AG04449 (cell line): ENCODE data around the gene KLHL29.

Experiments used
- CTCF ChIA-PET: fragments of 350-600 bp; formaldehyde crosslinking; extraction: SDS; loops from one replicate; lab custom pipeline; 2021; ENCODE audit warnings: antibody characterized with exemption; lab: Yijun Ruan, JAX
- POLR2A ChIA-PET: fragments of 400-600, 350-600 bp; formaldehyde crosslinking; extraction: SDS; loops from one replicate; lab custom pipeline; 2020; ENCODE audit warnings: antibody characterized with exemption, inconsistent platforms; lab: Yijun Ruan, JAX
- DNase-seq: peaks from one replicate; pipeline ENCODE4 v3.0.0-alpha.2; 2010; ENCODE audit warnings: low read depth, low spot score
- H3K4me3 ChIP-seq: 2 replicates; pipeline ENCODE4 v1.5.1; 2011; ENCODE audit warnings: low read depth, mild to moderate bottlenecking, control low read depth, low read length
- TF ChIP-seq, protein P1 (sequence below): IDR thresholded peaks from one replicate; pipeline ENCODE4 v1.5.1; 2011; ENCODE audit warnings: mild to moderate bottlenecking, moderate library complexity, low read length, control low read depth, inconsistent platforms; ENCODE audit not compliant: insufficient read depth; ENCODE audit errors: missing control alignments

KLHL29 gene

DNA sequence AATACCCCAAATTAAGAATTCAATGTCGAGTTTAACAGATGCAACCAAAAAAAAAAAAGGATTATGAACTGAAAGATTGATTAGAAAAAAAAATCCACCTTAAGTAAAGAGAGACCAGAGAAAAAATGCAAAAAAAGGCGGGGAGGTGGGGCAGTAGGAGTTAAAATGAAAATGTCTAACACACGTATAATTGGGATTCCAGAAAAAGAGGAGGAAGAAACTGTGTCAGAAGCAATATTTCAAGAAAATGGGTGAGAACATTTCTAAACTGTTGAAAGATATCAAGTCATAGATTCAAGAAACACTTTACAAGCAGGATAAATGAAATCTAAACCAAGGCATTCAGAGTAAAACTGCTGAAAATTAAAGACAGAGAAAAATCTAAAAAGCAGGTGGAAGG lies 226.9 kb downstream of the KLHL29 start:
- no peak overlapping the region for H3K4me3 ChIP-seq
- TF ChIP-seq, protein P1, sequence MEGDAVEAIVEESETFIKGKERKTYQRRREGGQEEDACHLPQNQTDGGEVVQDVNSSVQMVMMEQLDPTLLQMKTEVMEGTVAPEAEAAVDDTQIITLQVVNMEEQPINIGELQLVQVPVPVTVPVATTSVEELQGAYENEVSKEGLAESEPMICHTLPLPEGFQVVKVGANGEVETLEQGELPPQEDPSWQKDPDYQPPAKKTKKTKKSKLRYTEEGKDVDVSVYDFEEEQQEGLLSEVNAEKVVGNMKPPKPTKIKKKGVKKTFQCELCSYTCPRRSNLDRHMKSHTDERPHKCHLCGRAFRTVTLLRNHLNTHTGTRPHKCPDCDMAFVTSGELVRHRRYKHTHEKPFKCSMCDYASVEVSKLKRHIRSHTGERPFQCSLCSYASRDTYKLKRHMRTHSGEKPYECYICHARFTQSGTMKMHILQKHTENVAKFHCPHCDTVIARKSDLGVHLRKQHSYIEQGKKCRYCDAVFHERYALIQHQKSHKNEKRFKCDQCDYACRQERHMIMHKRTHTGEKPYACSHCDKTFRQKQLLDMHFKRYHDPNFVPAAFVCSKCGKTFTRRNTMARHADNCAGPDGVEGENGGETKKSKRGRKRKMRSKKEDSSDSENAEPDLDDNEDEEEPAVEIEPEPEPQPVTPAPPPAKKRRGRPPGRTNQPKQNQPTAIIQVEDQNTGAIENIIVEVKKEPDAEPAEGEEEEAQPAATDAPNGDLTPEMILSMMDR = no peak
- DNase-seq = no peak
- POLR2A ChIA-PET = no interaction called here
- CTCF ChIA-PET = no interaction called here

DNA sequence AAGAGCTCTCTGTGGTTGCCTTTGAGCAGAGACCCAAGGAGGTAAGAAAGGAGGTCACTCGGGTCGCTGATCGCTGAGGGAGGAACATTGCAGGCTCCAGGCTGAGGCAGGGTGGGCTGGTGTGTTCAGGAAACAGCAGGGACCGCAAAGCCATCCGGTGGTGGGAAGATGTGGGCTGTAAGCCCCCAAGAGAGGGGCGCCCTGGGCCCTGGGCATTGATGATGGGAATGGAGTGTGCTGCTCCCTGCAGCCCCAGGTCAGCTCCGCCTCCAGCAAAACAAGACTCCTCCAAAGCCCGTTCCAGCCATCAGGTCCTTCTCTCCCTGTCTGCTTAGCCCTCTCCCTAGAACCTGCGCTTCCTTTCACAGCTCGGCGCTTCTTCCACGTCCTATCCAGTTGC lies 229.7 kb downstream of the KLHL29 start:
- ChIA-PET POLR2A (no interaction called here), CTCF (no interaction called here)
- TF ChIP-seq, protein P1 = no peak
- DNase-seq = no peak
- H3K4me3 ChIP-seq = no peak overlapping the region

DNA sequence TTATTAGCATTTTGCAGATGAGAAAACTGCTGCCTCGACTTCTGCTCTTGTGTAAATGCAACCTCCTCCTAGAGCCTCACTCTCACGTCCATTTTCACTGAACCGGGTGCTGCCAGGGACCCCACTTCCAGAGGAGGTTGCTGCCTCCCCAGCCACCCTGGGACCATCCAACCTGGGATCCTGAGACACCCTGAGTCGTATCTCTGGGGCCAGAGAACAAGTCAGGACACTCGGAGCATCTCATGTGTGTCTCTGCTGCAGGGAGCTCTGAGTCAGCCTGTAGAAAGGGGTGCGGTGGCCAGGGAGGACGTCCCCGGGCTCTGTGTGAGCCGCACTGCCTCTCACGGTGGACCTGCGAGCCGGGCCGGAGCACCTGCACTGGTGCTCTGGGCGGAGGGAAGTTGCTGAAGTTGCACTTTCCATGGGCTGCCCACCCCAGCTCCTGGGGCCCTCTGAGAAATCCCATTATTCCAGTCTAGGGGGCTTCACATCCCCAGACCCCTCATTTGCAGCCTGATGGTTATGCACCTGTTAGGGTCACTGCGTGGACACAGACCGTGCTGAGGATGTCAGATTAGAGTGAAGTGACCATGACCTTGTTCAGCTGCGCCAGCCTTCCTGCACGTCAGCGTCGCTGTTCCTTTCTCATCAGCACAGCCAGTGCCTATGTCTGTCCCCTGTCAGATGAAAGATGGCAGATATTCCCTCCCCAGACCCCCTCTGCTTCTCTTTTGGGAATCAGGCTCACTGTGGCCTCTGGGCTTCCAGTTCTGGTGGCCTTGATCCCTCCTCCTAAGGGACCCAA lies 230.4 kb downstream of the KLHL29 start:
- ChIA-PET CTCF (no interaction called here), POLR2A (no interaction called here)
- no peak for DNase-seq

DNA sequence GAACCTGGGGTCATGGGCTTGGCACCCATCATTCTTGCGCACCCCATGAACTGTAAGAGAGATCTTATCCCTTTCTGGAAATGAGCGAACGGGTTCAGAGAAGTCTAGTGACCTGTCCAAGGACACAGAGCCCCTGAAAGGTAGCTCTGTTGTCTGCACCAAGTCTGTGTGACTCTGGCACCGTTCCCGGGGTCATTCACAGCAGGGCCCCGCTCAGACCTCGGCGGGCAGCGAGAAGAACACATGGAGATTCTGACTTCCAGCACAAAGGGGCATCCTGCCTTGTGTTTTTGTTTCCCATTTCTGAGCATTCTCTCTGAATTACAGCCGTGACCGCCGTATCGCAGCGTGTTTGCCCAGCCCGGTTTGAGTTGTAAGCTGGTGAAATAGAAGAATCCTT lies 231.7 kb downstream of the KLHL29 start:
- no peak for DNase-seq
- TF ChIP-seq, protein P1 = no peak
- CTCF ChIA-PET = interaction anchor here (1.0 to 2.4 kb wide), 13 partner anchors 8 to 216 kb away, joined by 3 to 17 read pairs (median 4); no protein-coding TSS in a partner anchor

More for the DNA sequence above, 230.4 kb downstream of the KLHL29 start:
- no peak overlapping the region for H3K4me3 ChIP-seq
- TF ChIP-seq, protein P1 = no peak

DNA sequence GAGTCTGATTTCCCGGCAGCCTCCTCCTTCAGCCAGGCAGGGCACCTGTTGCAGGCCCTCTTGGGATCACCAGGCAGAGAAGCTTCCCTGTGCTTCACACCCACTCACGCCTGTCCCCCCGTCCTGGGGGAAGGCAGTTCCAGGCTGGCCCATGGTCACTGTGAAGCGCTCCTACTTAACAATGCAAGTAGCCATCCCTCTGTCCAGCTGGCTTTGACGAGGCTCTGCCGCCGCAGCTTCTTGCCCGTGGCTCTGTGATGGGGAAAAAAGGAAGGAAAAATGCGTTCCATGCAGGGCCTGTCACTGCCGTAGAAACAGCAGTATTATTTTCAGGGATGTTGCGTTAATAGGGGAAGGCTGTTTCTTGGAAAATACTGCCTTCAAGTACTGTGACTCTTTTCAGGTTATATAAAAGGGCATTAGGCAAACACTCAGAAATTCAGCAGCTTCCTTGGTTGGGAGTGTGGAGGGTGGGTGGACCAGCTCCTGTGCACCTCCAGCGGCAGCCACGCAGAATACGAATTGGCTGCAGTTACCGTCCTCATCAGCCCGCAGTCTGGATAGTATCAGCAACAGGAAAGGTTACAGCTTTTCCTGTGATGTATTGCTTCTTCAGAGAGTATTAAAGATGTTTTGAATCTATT lies 232.3 kb downstream of the KLHL29 start:
- peak; percentile 45 for DNase-seq
- peak overlapping the region; percentile 26; the same call in 1 of the 2 replicates for H3K4me3 ChIP-seq
- ChIA-PET CTCF (interaction anchor here (0.7 to 2.4 kb wide), 16 partner anchors 8 to 266 kb away, joined by 3 to 17 read pairs (median 4); no protein-coding TSS in a partner anchor), POLR2A (no interaction called here)
- TF ChIP-seq, protein P1 = peak; percentile 90

More for the DNA sequence above, 231.7 kb downstream of the KLHL29 start:
- POLR2A ChIA-PET = no interaction called here
- no peak overlapping the region for H3K4me3 ChIP-seq

DNA sequence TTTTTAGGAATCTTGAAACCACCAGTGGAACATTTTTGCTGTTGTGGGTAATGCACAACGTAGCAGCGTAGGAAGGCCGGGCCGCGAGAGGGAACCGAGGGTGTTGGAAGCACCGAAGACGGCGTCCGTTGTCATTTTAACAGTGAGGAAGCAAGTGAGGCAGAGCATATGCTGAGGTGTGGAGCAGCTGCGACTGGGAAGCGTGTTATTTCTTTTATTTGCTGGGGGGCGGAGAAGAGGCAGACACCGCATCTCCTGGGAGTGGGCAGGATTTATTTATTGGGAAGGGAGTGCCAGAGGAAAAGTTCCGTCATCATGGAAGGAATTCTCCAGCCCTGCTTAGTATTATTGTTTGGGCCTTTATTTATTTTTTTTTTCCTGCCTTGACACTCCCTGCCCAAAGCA lies 232.8 kb downstream of the KLHL29 start:
- ChIA-PET CTCF (interaction anchor here (1.0 to 2.4 kb wide), 12 partner anchors 9 to 213 kb away, joined by 3 to 17 read pairs (median 4); no protein-coding TSS in a partner anchor), POLR2A (no interaction called here)
- no peak for DNase-seq
- TF ChIP-seq, protein P1 = no peak
- peak overlapping the region; percentile 26; the same call in 1 of the 2 replicates for H3K4me3 ChIP-seq
